Trophoblast cell (in vitro differentiated cells and primary cell): ENCODE results near the gene IQGAP1.
A peak's percentile ranks its signal among the peaks of the same experiment; 100 is the strongest.

Source experiments
- DNase-seq, 2 donors: peaks; one replicate each; pipeline ENCODE4 v3.0.0-alpha.2; 2016
- H2AFZ ChIP-seq: 2 replicates; pipeline ENCODE4 v1.6.1; 2013; ENCODE audit warnings: low read length, moderate library complexity, mild to moderate bottlenecking; ENCODE audit not compliant: insufficient read depth, poor library complexity
- H2AK5ac ChIP-seq: 2 replicates; pipeline ENCODE4 v1.6.1; 2013; ENCODE audit warnings: mild to moderate bottlenecking, low read length
- H2BK120ac ChIP-seq: 2 replicates; pipeline ENCODE4 v1.6.1; 2013; ENCODE audit warnings: low read length, mild to moderate bottlenecking, moderate library complexity; ENCODE audit not compliant: insufficient read depth, poor library complexity
- H2BK12ac ChIP-seq: 2 replicates; pipeline ENCODE4 v1.6.1; 2013; ENCODE audit warnings: mild to moderate bottlenecking, low read length, moderate library complexity
- H2BK5ac ChIP-seq: 2 replicates; pipeline ENCODE4 v1.6.1; 2013; ENCODE audit warnings: low read length, low read depth, moderate library complexity, mild to moderate bottlenecking; ENCODE audit not compliant: poor library complexity
- H3K14ac ChIP-seq: 2 replicates; pipeline ENCODE4 v1.6.1; 2013; ENCODE audit warnings: mild to moderate bottlenecking, low read length
- H3K18ac ChIP-seq: 2 replicates; pipeline ENCODE4 v1.6.1; 2013; ENCODE audit warnings: mild to moderate bottlenecking, low read length
- H3K23ac ChIP-seq: 2 replicates; pipeline ENCODE4 v1.6.1; 2013; ENCODE audit warnings: low read length
- H3K27ac ChIP-seq: 2 replicates; pipeline ENCODE4 v1.5.1; 2013; ENCODE audit warnings: low read depth, mild to moderate bottlenecking, inconsistent platforms, low read length, moderate library complexity
- H3K27me3 ChIP-seq: 2 replicates; pipeline ENCODE4 v1.6.1; 2013; ENCODE audit warnings: inconsistent platforms, mild to moderate bottlenecking, low read length, moderate library complexity; ENCODE audit not compliant: insufficient read depth
- H3K36me3 ChIP-seq, 2 experiments: 1 replicate in 1 of 2; 2 replicates in 1 of 2; pipeline ENCODE4 v1.6.1; 2013; ENCODE audit warnings: low read length in 2 of 2, mild to moderate bottlenecking in 2 of 2, moderate library complexity in 1 of 2; ENCODE audit not compliant: insufficient read depth in 2 of 2, control insufficient read depth in 1 of 2
- H3K4ac ChIP-seq: 2 replicates; pipeline ENCODE4 v1.6.1; 2013; ENCODE audit warnings: low read depth, mild to moderate bottlenecking, low read length, moderate library complexity
- H3K4me1 ChIP-seq, 2 experiments: 1 replicate in 1 of 2; 2 replicates in 1 of 2; pipeline ENCODE4 v1.6.1; 2013; ENCODE audit warnings: low read length in 2 of 2, mild to moderate bottlenecking in 2 of 2, moderate library complexity in 1 of 2; ENCODE audit not compliant: insufficient read depth in 2 of 2, control insufficient read depth in 1 of 2
- H3K4me2 ChIP-seq: 2 replicates; pipeline ENCODE4 v1.6.1; 2013; ENCODE audit warnings: inconsistent platforms, mild to moderate bottlenecking, low read length, moderate library complexity
- H3K4me3 ChIP-seq: 2 replicates; pipeline ENCODE4 v1.5.1; 2013; ENCODE audit warnings: mild to moderate bottlenecking, low read depth, low read length, inconsistent platforms
- H3K79me1 ChIP-seq: one replicate; pipeline ENCODE4 v1.6.1; 2013; ENCODE audit warnings: low read length
- H3K79me2 ChIP-seq: 2 replicates; pipeline ENCODE4 v1.6.1; 2013; ENCODE audit warnings: low read length, mild to moderate bottlenecking; ENCODE audit not compliant: control insufficient read depth, insufficient read depth, poor library complexity
- H3K9ac ChIP-seq: 2 replicates; pipeline ENCODE4 v1.6.1; 2013; ENCODE audit warnings: mild to moderate bottlenecking, low read length
- H3K9me3 ChIP-seq: 2 replicates; pipeline ENCODE4 v1.6.1; 2013; ENCODE audit warnings: low read depth, mild to moderate bottlenecking, control low read depth, inconsistent platforms, low read length; ENCODE audit not compliant: insufficient read depth
- H4K12ac ChIP-seq: 2 replicates; pipeline ENCODE4 v1.6.1; 2013; ENCODE audit warnings: low read depth, mild to moderate bottlenecking, low read length, moderate library complexity
- H4K8ac ChIP-seq: 2 replicates; pipeline ENCODE4 v1.6.1; 2013; ENCODE audit warnings: low read depth, mild to moderate bottlenecking, low read length, moderate library complexity
- H4K91ac ChIP-seq: one replicate; pipeline ENCODE4 v1.6.1; 2013; ENCODE audit warnings: low read depth, mild to moderate bottlenecking, low read length, moderate library complexity
- WGBS: extraction: QIAGEN DNeasy Blood & Tissue Kit; methylation state at CpG from one replicate; pipeline ENCODE4 v1.1.7; 2013; ENCODE audit warnings: missing lambda C conversion rate; ENCODE audit not compliant: insufficient read length, insufficient coverage; ENCODE audit errors: extremely low coverage; 5-methylcytosine and 5-hydroxymethylcytosine counted together

The IQGAP1 gene

DNA sequence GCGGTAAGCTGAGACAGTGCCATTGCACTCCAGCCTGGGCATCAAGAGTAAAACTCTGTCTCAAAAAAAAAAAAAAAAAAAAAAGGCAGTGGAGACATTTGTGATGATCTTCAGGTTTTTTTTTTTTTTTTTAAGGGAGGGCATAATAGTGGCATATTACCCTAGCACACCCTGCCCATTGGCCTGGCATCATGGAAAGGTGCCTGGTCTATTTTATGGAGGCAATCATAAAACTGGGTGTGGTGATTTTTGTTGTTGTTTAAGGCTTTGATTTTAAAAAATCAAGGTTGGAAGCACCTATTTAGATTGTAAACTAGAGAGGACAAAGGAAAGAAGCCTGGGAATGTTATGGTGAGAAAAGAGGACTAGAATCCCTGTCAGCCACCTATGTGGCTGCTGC is 6.0 kb downstream of the IQGAP1 start:
- Histone ChIP-seq H3K18ac (no peak overlapping the region), H3K23ac (no peak overlapping the region), H3K27ac (no peak overlapping the region), H3K36me3 (peaks cover 7 to 9% of the 10 kb centered on the region in 2 experiments), H3K14ac (no peak overlapping the region), H4K8ac (no peak overlapping the region), H3K4me3 (no peak overlapping the region), H3K4me2 (no peak overlapping the region), H4K12ac (no peak overlapping the region), H3K4ac (peak overlapping the region; percentile 78), H3K79me1 (no peaks in the 10 kb centered on the region), H3K9ac (no peak overlapping the region), H3K9me3 (no peaks in the 10 kb centered on the region), H2BK120ac (no peak overlapping the region), H4K91ac (no peak overlapping the region), H2BK5ac (no peak overlapping the region), H2BK12ac (no peak overlapping the region), H3K79me2 (peaks cover 18% of the 10 kb centered on the region), H3K4me1 (peaks cover 7 to 9% of the 10 kb centered on the region in 2 experiments), H2AFZ (no peak overlapping the region), H2AK5ac (no peak overlapping the region), H3K27me3 (no peaks in the 10 kb centered on the region)
- no CpG with 5 or more reads among the region's 1 CpG for WGBS
- no peak for DNase-seq

DNA sequence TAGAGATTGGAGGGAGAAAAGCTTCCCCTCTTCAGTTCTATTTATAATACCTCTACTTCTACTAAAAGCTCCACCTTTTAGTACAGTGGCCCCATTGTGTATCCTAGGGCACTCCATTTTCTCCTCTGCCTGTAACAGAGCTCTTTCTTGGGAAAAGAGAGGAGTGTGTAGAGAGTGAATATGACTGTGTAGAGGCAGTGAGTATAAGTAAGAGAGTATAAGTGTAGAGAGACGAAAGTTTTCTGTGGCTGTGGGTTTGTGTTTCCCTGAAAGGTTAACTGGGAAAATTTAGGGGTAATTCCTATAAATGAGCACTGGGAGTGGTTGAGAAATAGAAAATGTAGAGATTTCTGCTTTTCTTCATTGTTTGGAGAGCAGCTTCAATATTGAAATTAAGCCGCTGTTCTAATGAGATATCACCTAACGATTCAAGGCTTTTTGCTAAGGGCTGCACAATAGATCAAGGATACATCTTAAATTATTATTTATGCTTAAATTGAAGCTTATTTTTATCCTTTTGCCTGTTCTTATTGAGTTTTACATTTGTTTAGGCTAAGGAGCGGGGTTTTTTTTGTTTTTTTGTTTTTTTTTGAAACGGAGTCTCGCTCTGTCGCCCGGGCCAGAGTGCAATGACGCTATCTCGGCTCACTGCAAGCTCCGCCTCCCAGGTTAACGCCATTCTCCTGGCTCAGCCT is 6.9 kb downstream of the IQGAP1 start:
- no peak overlapping the region for H3K27ac ChIP-seq
- no peak overlapping the region for H3K23ac ChIP-seq
- no peak overlapping the region for H3K4me3 ChIP-seq
- peak in 1 of 2 donors; percentile 45 for DNase-seq
- no peak overlapping the region for H3K4me2 ChIP-seq
- H4K8ac ChIP-seq: no peak overlapping the region
- no peak overlapping the region for H2BK12ac ChIP-seq
- no peak overlapping the region for H3K9ac ChIP-seq
- H2AFZ ChIP-seq: no peak overlapping the region
- peaks cover 5 to 9% of the 10 kb centered on the region in 2 experiments for H3K4me1 ChIP-seq
- H3K4ac ChIP-seq: peak overlapping the region; percentile 78
- no peaks in the 10 kb centered on the region for H3K27me3 ChIP-seq
- peaks cover 13% of the 10 kb centered on the region for H3K79me2 ChIP-seq
- H4K12ac ChIP-seq: no peak overlapping the region
- no peak overlapping the region for H2BK5ac ChIP-seq
- no peaks in the 10 kb centered on the region for H3K79me1 ChIP-seq
- H4K91ac ChIP-seq: no peak overlapping the region
- no CpG with 5 or more reads among the region's 12 CpGs for WGBS
- no peaks in the 10 kb centered on the region for H3K9me3 ChIP-seq
- no peak overlapping the region for H3K18ac ChIP-seq
- no peak overlapping the region for H2BK120ac ChIP-seq
- H3K14ac ChIP-seq: no peak overlapping the region
- H2AK5ac ChIP-seq: no peak overlapping the region
- H3K36me3 ChIP-seq: peaks cover 7 to 9% of the 10 kb centered on the region in 2 experiments

DNA sequence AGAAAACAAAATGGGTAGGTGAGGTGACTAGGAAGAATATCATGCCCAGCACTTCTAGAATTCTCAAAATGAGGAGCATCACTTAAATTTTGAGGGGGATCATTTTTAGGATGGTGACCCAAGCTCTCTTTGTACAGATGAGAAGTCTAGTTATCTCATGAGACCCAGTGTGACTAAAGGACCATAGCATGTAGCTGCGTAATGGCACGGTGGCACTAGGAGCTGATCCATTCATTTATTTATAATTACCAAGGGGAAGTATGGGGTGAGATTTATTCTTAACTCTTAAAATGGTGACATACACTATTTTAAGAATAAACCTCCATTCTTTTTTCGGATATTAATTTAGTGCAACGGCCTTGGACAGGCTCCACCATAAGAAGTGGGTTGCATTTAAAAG is 8.3 kb downstream of the IQGAP1 start:
- Histone ChIP-seq H3K4me2 (no peak overlapping the region), H4K12ac (no peak overlapping the region), H3K18ac (no peak overlapping the region), H3K27ac (no peak overlapping the region), H3K4me1 (peaks cover 10 to 11% of the 10 kb centered on the region in 2 experiments), H3K79me1 (peaks cover 2% of the 10 kb centered on the region), H3K23ac (no peak overlapping the region), H2BK5ac (no peak overlapping the region), H3K14ac (no peak overlapping the region), H2BK12ac (no peak overlapping the region), H3K4me3 (no peak overlapping the region), H3K4ac (peak overlapping the region; percentile 88), H3K79me2 (peaks cover 10% of the 10 kb centered on the region), H3K9me3 (no peaks in the 10 kb centered on the region), H2AFZ (no peak overlapping the region), H3K9ac (no peak overlapping the region), H4K91ac (no peak overlapping the region), H3K27me3 (no peaks in the 10 kb centered on the region), H4K8ac (no peak overlapping the region), H2AK5ac (no peak overlapping the region), H2BK120ac (no peak overlapping the region), H3K36me3 (peaks cover 4% of the 10 kb centered on the region in 2 experiments)
- WGBS: no CpG with 5 or more reads among the region's 4 CpGs
- DNase-seq: no peak

DNA sequence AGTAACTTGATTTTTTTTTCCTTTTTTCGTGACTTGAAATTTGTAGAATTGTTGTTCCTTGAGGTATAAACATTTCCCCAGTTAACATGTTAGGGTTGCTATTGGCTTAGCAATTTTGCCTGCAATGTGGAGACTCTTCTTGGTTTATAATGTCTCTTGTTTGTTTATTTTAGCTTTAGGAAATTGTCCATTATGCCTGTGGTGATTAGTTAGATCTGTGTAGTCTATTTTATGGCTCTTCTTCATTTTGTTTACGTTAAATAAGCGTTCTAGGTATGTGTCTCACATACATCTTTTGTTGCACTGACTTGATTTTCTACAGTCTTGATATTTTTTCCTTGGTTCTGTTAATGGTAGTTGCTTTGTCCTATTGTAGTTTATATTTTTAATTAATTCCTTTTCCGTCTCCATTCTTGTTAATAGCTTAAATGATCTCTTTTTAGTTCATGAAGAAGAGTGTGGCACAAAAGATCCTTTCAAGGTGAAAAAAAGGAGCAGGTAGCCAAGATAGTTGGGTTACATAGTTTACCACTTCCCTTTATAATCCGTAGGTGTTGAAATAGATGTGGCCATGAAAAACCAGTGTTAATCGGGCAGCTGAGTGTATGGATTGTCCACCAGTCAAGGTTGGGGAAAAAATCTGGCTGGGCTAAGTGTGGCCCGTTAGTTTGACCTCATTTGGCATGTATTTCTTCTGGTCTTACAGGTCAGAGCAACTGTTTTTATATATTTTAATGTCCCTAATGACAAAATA is 12.1 kb downstream of the IQGAP1 start:
- no CpG with 5 or more reads among the region's 7 CpGs for WGBS
- H3K79me1 ChIP-seq: peaks cover 7% of the 10 kb centered on the region
- no peak overlapping the region for H3K9ac ChIP-seq
- H2AK5ac ChIP-seq: no peak overlapping the region
- H2BK120ac ChIP-seq: no peak overlapping the region
- H3K79me2 ChIP-seq: peaks cover 12% of the 10 kb centered on the region
- DNase-seq: no peak
- no peak overlapping the region for H3K18ac ChIP-seq
- no peaks in the 10 kb centered on the region for H3K9me3 ChIP-seq
- peak overlapping the region; percentile 61 for H3K4me2 ChIP-seq
- peaks cover 0 to 10% of the 10 kb centered on the region in 2 experiments for H3K36me3 ChIP-seq
- no peak overlapping the region for H3K4me3 ChIP-seq
- no peak overlapping the region for H4K8ac ChIP-seq
- H2BK5ac ChIP-seq: peak overlapping the region; percentile 86
- no peaks in the 10 kb centered on the region for H3K27me3 ChIP-seq
- H3K4ac ChIP-seq: peak overlapping the region; percentile 92
- H3K27ac ChIP-seq: peak overlapping the region; percentile 68
- peaks cover 9 to 18% of the 10 kb centered on the region in 2 experiments for H3K4me1 ChIP-seq
- H2AFZ ChIP-seq: no peak overlapping the region
- peak overlapping the region; percentile 83 for H2BK12ac ChIP-seq
- H4K12ac ChIP-seq: no peak overlapping the region
- no peak overlapping the region for H3K14ac ChIP-seq
- no peak overlapping the region for H4K91ac ChIP-seq
- H3K23ac ChIP-seq: no peak overlapping the region
